Stimulated activated CD8-positive, alpha-beta memory T cell treated with anti-CD3 and anti-CD28 coated beads, Interleukin-4, amount 100 ng/mL, for 24 hours (primary cell): ENCODE measurements around the gene PRDX2.
"Not testable (repeated sequence)": the region's sequence is repeated elsewhere in the genome, so short reads cannot be mapped to it uniquely, and the experiment has no call there.

Experiments
- DNase-seq: peaks from one replicate; pipeline ENCODE4 v3.0.0-alpha.2; 2020; ENCODE audit warnings: low read depth

PRDX2 gene

GRCh38 chr19:12825254-12826131 is 23.9 kb upstream of the PRDX2 start:
- DNase-seq = no peak

- DNase-seq = no peak
Measured at GRCh38 chr19:12821761-12822160, 20.2 kb upstream of the PRDX2 start.

GRCh38 chr19:12817810-12818209 is 16.2 kb upstream of the PRDX2 start:
- DNase-seq = not testable (repeated sequence)

DNA sequence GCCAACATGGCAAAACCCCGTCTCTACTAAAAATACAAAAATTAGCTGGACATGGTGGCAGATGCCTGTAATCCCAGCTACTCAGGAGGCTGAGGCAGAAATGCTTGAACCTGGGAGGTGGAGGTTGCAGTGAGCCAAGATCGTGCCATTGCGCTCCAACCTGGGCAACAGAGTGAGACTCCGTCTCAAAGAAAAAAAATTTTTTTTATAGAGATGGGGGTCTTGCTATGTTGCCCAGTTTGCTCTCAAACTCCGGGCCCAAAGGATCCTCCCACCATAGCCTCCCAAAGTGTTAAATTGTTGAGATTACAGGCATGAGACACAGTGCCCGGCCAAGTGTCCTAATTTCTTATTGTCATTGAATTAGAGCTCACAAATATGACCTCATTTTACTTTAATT is 15.6 kb upstream of the PRDX2 start:
- DNase-seq = not testable (repeated sequence)

DNA sequence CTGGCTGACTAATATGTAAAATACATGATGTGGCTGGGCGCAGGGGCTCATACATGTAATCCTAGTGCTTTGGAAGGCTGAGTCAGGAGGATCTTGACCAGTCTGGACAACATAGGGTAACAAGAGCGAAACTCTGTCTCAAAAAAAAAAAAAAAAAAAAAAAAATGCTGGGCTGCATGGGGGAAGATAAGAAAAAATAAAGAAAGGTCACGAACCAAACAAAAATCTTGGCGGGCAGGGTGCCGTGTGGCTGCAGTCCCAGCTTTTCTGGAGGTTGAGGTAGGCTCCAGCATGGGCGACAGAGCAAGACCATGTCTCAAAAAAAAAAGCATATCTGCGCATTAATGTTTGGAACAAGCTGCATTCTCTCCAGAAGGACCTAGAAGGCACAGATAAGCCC is 13.5 kb upstream of the PRDX2 start:
- DNase-seq = no peak

DNA sequence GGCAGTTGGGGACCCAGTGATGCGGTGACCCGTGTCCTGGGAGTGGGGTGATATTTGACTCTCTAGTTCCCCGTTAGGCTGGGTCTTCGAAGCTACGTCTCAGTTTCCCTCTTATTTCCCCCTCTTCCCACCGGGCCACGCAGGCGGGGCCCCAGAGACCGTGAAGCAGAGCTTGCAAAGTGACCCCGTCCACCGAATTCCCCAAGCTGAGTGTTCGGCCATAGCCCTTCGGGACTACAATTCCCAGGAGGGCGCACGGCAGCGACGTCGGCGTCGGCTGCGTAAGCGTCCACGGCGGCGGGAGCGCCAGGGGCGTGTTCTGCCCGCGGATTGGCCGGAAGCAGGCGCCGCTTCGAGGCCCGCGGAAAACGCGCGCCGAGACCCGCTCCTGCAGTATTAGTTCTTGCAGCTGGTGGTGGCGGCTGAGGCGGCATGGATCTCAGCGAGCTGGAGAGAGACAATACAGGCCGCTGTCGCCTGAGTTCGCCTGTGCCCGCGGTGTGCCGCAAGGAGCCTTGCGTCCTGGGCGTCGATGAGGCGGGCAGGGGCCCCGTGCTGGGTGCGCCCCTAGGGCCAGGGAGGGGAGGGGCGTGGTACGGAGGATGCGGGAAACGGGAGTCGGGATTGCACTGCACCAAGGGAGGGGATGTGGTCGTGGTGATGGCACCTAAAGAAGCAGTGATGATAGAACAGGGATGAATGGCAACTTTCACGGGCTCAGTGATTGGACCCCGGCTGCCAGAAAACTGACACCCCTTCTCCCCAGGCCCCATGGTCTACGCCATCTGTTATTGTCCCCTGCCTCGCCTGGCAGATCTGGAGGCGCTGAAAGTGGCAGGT is 4.9 kb upstream of the PRDX2 start, which contains the start of gene RNASEH2A:
RNASEH2A (plus strand) TSS at position 343 of the 840 bp plus-strand sequence; CDS start at position 433, 90 bp downstream.
- peak; percentile 83 for DNase-seq

DNA sequence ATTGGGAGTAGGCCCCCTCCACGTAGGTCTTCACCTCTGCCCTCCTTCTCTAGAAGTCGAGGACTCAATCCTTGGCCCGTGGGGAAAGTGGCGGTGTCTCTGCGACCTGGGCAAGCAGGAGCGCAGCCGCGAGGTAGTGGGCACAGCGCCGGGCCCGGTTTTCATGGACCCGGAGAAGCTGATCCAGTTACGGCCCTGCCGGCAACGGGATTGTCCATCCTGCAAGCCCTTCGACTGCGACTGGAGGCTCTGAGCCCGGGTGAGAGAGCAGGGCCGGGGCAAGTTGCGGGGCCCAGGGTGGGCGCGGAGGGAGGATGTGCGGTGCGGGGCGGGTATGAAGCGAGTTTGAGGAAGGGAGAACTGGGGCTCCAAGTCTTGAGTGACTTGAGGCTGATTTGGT is 2.5 kb upstream of the PRDX2 start:
- DNase-seq = no peak

- no peak for DNase-seq
Measured at GRCh38 chr19:12802267-12803106, 887 bp upstream of the PRDX2 start.

DNA sequence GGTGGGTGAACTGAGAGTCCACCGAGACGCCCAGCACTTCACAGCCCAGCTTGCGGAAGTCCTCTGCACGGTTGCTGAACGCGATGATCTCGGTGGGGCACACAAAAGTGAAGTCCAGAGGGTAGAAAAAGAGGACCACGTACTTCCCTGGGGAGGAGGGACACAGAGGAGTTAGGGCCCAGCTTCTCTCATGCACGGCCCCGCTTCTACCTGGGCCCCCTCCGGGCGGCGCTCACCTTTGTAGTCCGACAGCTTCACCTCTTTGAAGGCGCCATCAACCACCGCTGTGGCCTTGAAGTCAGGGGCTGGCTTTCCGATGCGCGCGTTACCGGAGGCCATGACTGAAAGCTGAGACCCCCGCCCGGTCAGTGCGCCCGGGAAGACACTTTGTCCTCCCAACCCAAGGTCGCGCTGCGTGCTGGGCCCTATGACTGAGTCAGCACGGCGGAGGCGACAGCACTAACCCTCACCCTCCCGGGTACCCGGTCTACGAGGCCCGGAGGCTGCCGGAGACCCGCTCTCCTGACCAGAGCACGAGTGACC is 606 bp downstream of the PRDX2 start:
- no peak for DNase-seq

DNA sequence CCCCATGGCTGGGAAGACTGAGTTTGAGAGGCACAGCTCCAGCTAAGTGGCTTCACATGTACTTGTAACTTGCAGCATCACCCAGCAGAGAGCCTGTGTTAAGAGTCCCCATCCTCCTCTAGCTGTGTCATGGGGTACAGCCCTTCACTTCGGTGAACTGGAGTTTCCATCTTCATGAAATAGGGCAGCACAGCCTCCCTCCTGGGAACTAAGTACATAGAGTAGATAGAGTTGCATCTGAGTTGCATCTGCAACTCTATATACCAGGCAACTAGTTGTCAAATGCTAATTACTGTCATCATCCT is 1.2 kb downstream of the PRDX2 start:
- no peak for DNase-seq

DNA sequence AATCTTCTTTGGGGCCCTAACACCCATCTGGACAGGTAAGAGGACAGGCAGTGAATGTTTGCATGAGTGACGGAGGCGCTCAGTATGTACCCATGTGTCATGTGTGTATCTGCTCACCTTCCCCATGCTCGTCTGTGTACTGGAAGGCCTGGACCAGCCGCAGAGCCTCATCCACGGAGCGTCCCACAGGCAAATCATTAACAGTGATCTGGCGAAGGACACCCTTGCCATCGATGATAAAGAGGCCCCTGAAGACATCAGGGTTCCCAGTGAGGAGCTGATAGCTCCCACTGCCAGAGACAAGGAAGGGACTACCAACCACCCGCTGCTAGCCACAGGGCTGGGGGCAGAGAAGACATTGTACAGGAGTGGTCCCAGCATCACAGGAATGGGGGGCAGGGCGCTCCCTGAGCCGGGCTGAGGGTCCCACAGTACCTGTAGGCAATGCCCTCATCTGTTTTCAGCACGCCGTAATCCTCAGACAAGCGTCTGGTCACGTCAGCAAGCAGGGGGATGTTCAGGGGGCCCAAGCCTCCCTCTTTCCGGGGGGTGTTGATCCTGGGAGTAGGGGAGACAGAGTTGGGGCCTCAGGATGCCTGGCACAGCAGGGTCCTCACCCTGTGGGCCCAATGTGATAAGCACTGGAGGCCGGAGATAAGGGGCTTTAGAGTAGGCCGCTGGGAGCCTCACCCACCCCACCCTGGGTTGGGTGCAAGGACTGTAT is 1.7 kb downstream of the PRDX2 start:
- no peak for DNase-seq

DNA sequence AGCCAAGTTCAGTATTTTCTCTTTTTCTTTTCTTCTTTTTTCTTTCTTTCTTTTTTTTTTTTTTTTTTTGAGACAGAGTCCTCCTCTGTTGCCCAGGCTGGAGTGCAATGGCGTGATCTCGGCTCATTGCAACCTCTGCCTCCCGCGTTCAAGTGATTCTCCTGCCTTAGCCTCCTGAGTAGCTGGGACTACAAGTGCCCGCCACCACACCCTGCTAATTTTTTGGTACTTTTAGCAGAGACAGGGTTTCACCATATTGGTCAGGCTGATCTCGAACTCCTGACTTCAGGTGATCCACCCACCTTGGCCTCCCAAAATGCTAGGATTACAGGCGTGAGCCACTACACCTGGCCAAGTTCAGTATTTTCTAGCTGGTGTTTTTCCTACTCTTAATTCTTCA is 4.0 kb downstream of the PRDX2 start:
- not testable (repeated sequence) for DNase-seq

- DNase-seq = no peak
Measured at GRCh38 chr19:12797141-12797587, 4.4 kb downstream of the PRDX2 start.

GRCh38 chr19:12796146-12797071 is 5.2 kb downstream of the PRDX2 start:
- no peak for DNase-seq

DNA sequence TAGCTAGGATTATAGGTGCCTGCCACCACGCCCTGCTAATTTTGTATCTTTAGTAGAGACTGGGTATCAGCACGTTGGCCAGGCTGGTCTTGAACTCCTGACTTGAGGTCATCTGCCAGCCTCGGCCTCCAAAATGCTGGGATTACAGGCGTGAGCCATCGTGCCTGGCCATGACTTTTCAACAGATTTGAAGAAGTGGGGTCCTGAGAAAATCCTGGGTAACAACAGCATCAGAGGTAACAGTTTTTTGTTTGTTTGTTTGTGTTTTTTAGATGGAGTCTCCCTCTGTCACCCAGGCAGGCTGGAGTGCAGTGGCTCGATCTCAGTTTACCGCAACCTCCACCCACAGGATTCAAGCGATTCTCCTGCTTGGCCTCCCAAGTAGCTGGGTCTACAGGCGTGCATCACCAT is 6.6 kb downstream of the PRDX2 start:
- DNase-seq = no peak

GRCh38 chr19:12794196-12794941 is 7.2 kb downstream of the PRDX2 start:
- no peak for DNase-seq

DNA sequence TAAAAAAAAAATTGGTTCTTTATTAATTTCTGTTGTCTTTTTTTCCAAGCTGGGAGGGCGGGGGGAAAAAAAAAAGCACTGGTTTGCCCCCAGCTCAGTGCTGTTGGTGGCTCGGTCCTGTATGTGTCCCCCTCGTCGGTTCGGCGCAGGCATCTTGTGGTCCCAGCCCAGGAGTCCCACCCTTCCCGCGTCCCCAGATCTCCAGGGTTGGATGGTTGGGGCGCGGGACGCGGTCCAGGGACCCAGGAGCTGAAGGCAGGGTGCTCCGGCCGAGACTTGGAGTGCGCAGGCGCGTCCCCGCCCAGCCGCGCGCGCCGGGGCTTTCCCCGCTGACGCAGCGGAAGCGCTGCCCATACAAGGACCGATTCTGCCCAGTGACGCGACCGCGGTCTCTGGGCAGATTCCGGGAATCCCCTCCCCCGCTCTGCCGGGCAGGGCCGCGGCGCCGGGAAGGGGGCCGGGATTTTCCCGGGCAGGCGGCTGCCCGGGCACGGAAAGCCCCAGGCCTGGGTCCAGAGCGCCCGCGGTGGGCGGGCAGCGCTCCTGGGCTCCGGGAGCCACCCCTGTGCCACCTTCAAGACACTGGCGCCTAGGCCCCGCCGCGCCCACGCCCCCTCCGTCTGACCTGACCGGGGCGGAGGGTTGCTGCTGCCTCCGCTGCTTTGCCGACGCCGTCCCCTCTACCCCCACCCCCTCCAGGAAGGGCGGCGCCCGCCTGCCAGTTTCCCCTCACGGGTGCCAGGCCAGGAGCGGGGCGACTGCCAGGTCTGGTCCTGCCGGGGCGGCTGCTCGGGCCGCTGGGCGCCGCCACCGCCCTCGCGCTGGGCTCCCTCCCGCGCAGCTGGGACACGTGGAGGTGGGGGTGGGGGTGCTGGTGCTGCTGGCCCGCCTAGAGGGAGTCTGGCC is 8.1 kb downstream of the PRDX2 start:
- peak; percentile 87 for DNase-seq

DNA sequence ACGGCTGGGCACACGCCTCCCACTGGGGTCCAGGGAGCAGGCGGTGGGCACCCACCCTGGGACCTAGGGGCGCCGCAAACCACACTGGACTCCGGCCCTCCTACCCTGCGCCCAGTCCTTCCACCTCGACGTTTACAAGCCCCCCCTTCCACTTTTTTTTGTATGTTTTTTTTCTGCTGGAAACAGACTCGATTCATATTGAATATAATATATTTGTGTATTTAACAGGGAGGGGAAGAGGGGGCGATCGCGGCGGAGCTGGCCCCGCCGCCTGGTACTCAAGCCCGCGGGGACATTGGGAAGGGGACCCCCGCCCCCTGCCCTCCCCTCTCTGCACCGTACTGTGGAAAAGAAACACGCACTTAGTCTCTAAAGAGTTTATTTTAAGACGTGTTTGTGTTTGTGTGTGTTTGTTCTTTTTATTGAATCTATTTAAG is 8.7 kb downstream of the PRDX2 start:
- no peak for DNase-seq
